IPS DF 19.7 (cell line): ENCODE results near the gene MYLIP.
A peak's percentile ranks its signal among the peaks of the same experiment; 100 is the strongest.

Experiments
- DNase-seq: peaks from one replicate; pipeline ENCODE4 v3.0.0-alpha.2; 2013; ENCODE audit warnings: low read depth, low spot score

Gene MYLIP

DNA sequence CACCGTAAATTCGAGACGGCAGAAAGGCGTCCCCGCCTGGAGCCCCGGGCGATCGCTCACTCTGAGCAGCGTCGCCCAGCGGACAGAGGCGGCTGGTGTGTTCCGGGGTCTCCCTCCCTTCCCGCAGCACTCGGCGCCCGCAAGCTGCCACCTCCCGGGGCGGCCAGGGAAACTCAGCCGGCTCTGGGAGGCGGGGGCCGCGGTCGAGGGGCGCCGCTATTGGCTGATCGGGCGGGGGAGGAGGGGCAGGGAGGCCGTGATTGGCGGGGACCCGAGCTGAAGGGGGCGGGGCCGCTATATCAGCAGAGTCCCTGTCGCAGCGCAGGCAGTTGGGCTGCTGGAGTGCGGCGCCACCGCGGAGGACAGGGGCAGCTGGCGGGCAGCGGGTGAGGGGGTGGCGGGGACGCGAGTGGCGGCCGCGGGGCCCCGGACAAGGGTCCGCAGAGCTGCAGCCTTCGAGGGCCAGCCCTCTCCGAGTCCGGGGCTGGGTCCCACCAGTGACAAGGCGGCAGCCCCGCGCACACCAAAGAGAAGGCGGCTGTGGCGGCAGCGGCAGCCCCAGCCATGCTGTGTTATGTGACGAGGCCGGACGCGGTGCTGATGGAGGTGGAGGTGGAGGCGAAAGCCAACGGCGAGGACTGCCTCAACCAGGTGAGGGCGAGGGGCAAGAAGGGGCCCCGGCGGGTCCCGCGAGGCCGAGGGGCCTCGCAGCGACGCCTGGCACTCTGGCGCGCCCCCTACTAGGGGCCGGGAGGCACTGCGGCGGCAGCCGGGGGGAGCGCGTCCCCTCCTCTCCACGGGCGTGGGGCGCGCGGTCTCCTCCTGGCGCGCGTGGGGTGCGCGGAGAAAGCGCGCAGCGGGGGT lies at the start of gene MYLIP:
Gene MYLIP (plus strand): TSS at position 328 of the 864 bp plus-strand sequence. CDS start 237 bp downstream, at position 565.
- DNase-seq: peak; percentile 64

DNA sequence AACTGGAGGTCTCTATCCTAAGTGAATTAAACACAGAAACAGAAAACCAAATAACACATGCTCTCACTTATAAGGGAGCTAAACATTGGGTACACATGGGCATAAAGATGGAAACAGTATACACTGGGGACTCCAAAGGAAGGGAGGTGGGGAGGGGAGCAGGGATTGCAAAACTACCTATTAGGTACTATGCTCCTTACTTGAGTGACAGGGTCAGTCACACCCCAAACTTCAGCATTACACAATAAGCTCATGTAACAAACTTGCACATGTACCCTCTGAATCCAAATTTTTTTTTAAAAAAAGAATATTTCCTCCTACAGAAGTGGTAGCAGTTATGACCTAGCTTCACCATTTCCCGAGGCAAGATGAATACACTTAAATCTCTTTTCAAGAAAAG lies 49.5 kb upstream of the MYLIP start:
- DNase-seq: no peak

GRCh38 chr6:16080204-16080603 lies 48.7 kb upstream of the MYLIP start:
- no peak for DNase-seq

DNA sequence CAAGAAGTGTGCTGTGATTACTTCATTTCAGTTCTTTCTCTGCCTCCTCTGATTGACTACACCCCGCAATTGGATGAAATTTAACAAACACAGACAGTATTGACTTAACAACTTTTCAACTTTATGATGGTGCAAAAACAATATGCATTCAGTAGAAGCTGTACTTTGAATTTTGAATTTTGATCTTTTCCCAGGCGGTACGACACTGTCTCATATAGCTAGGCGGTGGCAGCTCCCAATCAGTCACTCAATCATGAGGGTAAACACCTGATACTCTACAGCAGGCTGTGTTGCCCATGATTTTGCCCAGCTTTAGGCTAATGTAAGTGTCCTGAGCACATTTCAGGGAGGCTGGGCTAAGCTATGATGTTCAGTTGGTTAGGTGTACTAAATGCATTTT lies 47.6 kb upstream of the MYLIP start:
- no peak for DNase-seq

GRCh38 chr6:16082361-16082760 lies 46.5 kb upstream of the MYLIP start:
- DNase-seq: no peak

- DNase-seq: no peak
Measured at GRCh38 chr6:16086965-16087364, 41.9 kb upstream of the MYLIP start.

DNA sequence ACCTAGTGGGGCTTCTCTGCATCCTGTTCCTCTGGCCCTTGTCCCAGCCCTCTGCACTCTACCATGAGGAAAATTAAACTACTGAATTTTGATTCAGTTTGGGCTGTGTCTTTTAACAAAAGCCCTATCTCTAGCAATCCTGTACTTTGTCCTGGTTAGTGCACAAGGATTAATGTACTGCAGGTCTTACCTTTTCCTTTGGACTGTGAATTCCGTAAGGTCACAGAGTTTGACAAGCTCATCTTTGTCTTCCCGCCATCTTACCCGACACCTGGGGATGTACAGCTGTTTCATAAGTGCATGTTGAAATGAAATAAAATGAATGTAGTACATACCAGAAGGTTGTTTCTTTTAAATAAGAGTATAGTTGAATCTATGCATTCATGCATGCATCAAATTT lies 41.5 kb upstream of the MYLIP start:
- no peak for DNase-seq

DNA sequence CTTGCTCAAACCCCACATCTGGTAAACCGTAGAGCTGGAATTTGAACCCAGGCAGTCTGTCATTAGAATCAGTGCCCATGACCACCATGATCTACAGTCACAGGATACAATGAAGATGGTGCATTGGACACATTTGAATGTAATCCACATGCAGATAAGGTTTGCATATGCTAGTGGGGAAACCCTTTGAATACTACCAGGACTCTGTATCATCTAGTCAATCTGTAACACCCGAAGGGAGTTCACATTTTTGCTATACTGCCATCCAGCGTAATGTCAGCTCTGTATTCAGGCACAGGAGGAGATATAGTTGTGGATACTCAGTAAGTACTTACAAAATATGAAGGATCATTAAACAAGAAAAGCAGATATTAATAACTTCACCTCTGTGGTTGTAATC lies 40.5 kb upstream of the MYLIP start:
- no peak for DNase-seq

DNA sequence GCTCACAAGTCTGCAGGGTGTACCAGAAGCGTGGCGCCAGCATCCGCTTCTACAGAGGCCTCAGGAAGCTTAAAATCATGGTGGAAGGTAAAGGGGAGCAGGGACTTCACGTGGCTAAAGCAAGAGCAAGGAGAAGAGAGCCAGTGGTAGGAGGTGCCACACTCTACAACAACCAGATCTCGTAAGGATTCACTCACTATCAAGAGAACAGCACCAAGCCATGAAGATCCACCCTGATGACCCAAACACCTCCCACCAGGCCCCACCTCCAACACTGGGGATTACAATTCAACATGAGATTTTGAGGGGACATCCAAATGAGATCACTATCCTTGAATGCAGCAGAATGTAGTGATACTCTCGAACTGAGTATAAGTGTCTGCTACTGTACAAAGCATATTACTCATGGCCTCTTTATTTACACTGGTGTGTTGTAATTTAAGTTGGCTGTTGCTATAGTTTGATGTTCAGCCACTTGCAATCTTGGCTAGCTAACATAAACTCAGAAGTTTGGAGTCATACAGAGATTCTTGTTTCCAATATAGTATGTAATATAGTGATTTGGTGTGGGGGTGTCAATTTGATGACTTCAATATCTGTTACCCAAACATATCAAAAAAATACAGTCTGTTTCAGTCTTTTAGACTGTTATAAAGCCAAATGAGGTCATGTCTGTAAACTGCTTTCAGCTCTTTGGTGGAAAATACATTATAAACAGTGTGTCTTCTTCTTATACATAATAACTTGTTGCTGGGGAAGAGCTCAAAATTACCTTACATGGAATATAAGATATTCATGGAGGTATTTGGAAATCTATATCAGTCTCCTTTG lies 39.4 kb upstream of the MYLIP start:
- DNase-seq: no peak

GRCh38 chr6:16090452-16090851 lies 38.4 kb upstream of the MYLIP start:
- no peak for DNase-seq

- DNase-seq: no peak
Measured at GRCh38 chr6:16090920-16091319, 38.0 kb upstream of the MYLIP start.

- no peak for DNase-seq
Measured at GRCh38 chr6:16092140-16092539, 36.7 kb upstream of the MYLIP start.

DNA sequence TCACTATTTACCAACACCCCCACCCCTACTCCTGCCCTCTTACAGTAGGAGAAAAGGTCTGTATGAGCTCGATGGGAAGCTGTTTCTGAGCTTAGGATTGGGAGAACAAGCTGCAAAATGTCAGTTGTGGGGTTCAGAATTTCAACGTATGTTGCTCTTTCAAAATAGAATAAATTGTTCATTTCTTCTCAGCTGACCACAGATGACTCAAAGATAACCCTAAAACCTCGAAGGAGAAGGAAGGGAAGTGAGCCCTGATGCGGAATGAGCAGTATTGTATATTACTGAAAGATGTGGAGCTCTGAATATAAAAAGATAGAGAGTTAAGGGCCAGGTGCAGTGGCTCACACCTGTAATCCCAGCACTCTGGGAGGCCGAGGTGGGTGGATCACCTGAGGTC lies 35.9 kb upstream of the MYLIP start:
- DNase-seq: no peak

- no peak for DNase-seq
Measured at GRCh38 chr6:16095180-16095579, 33.7 kb upstream of the MYLIP start.

DNA sequence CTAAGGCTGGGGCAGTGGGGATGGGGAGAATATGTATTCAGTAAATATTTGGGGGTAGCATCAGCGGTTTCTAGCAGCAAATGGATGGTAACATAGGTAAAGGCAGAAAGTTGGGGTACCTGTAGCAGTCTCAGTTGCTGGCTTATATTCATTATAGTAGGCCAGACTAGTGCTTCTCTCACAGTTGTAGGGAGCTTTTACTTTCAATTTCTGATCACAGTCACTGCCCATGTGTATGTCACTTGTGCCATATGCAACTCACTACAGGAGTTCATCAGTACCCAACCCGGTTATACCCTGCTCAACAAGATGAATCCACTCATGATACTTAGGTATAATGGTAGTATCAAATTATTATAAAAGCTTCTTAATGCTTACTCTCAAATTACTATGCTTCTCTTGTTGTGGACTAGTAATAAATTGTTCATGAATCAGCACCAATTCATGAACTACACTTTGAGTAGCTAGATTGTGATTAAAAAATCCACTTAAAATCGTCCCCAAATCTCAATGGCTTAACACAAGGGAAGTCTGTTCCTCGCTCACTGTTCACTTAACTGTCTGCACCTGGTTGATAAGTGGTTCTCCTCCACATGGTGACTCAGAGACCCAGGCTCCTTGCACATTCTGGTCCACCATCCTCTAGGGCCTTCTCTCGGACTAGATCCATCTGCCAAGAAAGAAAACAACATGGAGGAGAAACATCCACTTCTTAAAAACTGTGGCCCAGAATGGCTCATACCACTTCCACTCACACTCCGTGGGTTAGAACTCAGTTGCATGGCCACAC lies 31.3 kb upstream of the MYLIP start:
- no peak for DNase-seq

GRCh38 chr6:16098211-16098610 lies 30.7 kb upstream of the MYLIP start:
- DNase-seq: no peak

- DNase-seq: no peak
Measured at GRCh38 chr6:16102208-16102607, 26.7 kb upstream of the MYLIP start.

GRCh38 chr6:16103722-16104121 lies 25.2 kb upstream of the MYLIP start:
- DNase-seq: no peak

DNA sequence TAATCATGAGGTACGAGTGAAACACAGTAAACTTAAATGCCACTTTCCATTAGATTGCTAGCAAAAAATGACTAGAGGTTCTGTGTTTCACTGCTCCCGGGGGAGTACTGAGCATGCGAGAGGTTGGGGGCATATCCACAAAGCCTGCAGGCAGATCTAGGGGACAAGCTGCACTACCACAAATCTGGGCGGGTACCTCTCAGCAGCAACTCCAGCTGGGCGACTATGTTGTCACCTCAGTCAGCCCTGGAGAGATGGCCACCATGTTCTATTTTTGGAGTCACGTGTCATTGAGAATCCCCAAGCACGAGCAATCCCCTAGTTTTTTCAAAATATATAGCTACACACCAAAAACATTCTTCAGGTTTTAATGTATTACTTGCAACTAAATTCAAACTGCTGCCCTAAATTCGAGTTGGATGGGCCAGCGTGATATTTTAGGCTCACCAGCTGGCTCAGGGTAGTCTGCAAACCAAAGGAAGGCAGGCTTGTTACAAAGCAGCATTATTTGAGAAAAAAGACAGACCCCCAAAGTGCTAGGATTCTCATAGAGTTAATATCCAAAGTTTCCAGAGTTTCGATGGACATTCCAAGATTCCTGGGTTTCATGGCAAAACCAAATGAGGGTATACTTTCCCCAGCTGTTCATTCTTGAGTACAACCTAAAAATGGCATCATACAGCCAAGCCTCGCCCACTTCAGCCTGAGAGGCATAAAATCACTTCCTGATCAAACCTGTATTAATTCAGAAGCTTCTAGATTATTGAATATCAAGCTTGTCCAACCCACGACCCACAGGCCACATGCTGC lies 24.1 kb upstream of the MYLIP start:
- no peak for DNase-seq

DNA sequence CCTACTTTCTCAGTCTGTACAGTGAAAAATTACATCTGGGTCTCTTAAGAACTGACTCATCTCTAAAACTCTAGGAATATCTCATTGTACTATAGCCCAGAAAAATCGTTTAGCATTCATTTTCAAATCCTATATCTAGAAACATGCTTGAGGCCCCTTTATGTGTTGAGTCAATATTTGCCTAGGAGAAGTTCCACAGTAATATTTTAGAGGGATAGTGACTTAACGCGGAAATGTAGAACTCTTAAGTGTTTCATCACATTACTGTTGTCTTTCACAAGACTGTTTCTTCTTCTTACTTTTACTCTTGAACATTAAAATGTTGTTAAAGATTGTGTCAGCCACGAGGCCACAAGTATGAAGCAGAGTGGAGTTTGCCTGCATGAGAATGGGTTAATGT lies 23.0 kb upstream of the MYLIP start:
- no peak for DNase-seq
